ENCODE results near the gene KMO. TPM values are rescaled to one million over a fixed set of nuclear protein-coding genes. Genes with fewer than 3 reads are reported as not detected.

The KMO gene
- total RNA-seq, 4 donors from 2014 or later = 0.45 TPM; not detected in 3

DNA sequence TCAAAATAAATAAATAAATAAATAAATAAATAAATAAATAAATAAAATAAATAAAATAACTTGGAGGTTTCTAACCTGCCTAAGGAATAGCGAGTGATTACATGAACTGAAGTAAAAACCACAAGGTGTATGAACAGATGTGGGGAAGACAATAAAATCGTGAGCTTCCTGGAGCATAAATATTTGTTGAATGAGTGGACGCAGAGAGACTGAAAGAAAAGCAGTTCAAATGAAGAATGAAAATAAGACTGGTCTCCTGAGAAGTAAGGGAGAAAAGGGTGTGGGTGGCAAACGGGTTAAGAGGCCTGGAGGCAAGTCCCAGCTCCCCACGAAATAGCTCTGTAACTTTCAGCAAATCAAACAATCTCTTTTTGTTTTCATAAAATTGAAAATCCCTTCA lies 74.4 kb downstream of the KMO start:
- Histone ChIP-seq H3K9me3 (no peaks in the 10 kb centered on the region), H3K27me3 (no peaks in the 10 kb centered on the region), H3K36me3 (no peaks in the 10 kb centered on the region), H3K4me3 (no peak overlapping the region), H3K27ac (no peak overlapping the region), H3K4me1 (peaks cover 10% of the 10 kb centered on the region)
- WGBS = 68% methylated on average over 5 of the region's 5 CpGs
- TF ChIP-seq POLR2A (IDR thresholded peaks at IDR 0.05) (no peak), POLR2AphosphoS5 (IDR thresholded peaks at IDR 0.05) (no peak), EP300 (IDR thresholded peaks at IDR 0.05) (no peak)
- TF ChIP-seq, protein P1, sequence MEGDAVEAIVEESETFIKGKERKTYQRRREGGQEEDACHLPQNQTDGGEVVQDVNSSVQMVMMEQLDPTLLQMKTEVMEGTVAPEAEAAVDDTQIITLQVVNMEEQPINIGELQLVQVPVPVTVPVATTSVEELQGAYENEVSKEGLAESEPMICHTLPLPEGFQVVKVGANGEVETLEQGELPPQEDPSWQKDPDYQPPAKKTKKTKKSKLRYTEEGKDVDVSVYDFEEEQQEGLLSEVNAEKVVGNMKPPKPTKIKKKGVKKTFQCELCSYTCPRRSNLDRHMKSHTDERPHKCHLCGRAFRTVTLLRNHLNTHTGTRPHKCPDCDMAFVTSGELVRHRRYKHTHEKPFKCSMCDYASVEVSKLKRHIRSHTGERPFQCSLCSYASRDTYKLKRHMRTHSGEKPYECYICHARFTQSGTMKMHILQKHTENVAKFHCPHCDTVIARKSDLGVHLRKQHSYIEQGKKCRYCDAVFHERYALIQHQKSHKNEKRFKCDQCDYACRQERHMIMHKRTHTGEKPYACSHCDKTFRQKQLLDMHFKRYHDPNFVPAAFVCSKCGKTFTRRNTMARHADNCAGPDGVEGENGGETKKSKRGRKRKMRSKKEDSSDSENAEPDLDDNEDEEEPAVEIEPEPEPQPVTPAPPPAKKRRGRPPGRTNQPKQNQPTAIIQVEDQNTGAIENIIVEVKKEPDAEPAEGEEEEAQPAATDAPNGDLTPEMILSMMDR (IDR thresholded peaks at IDR 0.05) = no peak
- no peak for DNase-seq (ENCODE audit: low spot score in 2 of 2)

DNA sequence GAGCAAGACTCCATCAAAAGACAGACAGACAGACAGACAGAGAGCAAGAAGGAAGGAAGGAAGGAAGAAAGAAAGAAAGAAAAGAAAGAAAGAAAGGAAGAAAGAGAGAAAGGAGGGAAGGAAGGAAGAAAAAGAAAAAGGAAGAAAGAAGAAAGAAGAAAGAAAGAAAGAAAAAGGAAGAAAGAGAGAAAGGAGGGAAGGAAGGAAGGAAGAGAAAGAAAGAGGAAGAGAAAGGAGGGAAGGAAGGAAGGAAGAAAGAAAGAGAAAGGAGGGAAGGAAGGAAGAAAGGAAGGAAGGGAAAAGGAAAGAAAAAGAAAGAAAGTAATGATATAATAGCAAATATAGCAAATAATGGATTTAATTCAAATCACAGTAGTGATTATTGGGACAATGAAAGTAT lies 75.3 kb downstream of the KMO start:
- DNase-seq (ENCODE audit: low spot score in 2 of 2) = no peak
- Histone ChIP-seq H3K9me3 (no peaks in the 10 kb centered on the region), H3K4me3 (no peak overlapping the region), H3K4me1 (peaks cover 12% of the 10 kb centered on the region), H3K36me3 (no peaks in the 10 kb centered on the region), H3K27ac (no peak overlapping the region), H3K27me3 (no peaks in the 10 kb centered on the region)
- TF ChIP-seq EP300 (IDR thresholded peaks at IDR 0.05) = no peak
- TF ChIP-seq, protein P1 (IDR thresholded peaks at IDR 0.05) = no peak
- TF ChIP-seq POLR2A (IDR thresholded peaks at IDR 0.05) = no peak
- no peak for TF ChIP-seq POLR2AphosphoS5 (IDR thresholded peaks at IDR 0.05)

DNA sequence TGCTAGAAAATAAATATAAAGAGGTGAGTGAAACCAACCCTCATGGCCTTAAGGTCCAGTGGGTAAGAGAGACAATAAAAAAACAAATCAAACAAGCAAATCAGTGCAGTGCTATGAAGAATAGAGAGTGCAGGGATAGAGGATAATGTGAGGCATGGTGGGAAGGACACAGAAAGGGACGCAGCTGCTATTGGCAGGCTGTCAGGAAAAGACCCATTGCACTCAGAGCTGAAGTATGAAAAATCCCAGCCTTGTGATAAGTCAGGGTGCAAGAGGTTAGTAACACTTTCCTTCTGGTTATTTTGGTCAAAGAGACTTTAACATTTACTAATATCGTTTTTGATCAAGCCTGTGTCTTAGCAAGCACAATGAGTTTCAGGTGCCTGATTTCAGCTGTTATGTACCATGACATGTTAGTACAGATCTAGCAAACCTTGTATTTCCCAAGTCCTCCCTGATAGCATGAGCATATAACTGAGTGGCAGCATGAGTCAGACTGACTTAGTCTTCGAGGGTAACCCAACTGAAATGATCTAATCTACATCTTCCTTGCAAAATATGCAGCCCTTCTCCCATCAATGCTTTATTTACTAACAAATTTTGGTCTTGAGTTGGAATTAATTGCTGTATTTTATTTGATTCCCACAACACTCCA lies 76.3 kb downstream of the KMO start:
- no peaks in the 10 kb centered on the region for H3K36me3 ChIP-seq
- no peaks in the 10 kb centered on the region for H3K9me3 ChIP-seq
- DNase-seq (ENCODE audit: low spot score in 2 of 2) = no peak
- no peak overlapping the region for H3K4me3 ChIP-seq
- H3K4me1 ChIP-seq = peaks cover 13% of the 10 kb centered on the region
- 33% methylated on average over 3 of the region's 3 CpGs for WGBS
- TF ChIP-seq, protein P1 (IDR thresholded peaks at IDR 0.05) = no peak
- TF ChIP-seq POLR2AphosphoS5 (IDR thresholded peaks at IDR 0.05) (no peak), POLR2A (IDR thresholded peaks at IDR 0.05) (no peak), EP300 (IDR thresholded peaks at IDR 0.05) (no peak)
- H3K27ac ChIP-seq = no peak overlapping the region
- H3K27me3 ChIP-seq = no peaks in the 10 kb centered on the region

DNA sequence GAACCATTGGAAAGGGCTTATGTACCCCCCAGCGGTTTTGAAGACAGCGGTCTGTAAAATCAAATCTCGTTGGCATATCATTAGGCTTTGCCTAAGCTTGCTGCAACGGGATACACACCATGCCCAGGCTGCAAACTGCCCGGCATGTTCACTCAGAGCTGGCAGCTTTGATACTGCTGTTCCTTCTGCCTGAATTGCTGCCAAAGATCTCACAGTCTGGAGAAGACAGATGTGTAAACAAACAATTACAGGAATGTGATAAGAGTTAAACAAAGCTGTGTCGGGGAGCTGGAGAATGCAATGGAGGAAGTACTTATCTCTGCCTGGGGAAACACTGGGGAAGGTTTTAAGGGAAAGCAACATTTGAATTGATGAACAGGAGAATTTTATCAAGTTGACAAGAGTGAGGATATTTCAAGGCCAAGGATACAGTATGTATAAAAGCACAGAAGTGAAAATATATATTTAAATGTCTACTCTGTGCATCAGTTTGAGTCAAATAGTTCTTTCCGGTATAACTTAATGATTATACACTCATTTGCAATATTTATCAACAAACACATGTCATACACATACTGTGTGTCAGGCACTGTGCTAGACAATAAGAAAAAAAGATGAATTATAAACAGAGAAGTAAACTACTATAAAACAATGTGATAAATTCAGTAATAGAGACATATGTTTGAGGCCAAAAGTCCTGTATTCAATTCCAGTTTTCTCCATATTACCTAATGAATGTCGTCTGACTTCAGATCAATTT lies 78.1 kb downstream of the KMO start:
- H3K36me3 ChIP-seq = no peaks in the 10 kb centered on the region
- H3K9me3 ChIP-seq = no peaks in the 10 kb centered on the region
- no peak for TF ChIP-seq POLR2AphosphoS5 (IDR thresholded peaks at IDR 0.05)
- TF ChIP-seq POLR2A (IDR thresholded peaks at IDR 0.05) = no peak
- TF ChIP-seq EP300 (IDR thresholded peaks at IDR 0.05) = no peak
- TF ChIP-seq, protein P1 (IDR thresholded peaks at IDR 0.05) = no peak
- no peak overlapping the region for H3K4me3 ChIP-seq
- WGBS = 43% methylated on average over 8 of the region's 8 CpGs
- H3K27me3 ChIP-seq = no peaks in the 10 kb centered on the region
- no peak for DNase-seq (ENCODE audit: low spot score in 2 of 2)
- H3K4me1 ChIP-seq = peaks cover 13% of the 10 kb centered on the region
- H3K27ac ChIP-seq = no peak overlapping the region

DNA sequence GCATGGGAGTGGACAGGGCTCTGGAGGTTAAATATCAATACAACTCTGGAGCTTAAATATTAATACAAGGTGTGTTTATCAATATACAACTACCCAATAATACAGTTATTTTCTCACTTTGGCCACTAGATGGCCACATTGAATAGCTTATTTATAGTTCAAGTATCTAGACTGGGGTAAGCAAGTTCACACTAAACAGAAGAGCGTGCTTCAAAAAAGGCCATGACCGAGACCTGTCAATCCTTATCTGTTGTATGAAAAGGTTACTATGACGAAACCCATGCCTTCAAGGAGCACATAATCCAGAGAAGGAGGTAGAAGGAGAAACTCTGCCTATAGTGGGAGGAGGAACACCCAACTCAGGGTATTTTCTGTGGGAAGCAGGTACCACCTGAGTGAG lies 78.9 kb downstream of the KMO start:
- H3K4me1 ChIP-seq = peaks cover 13% of the 10 kb centered on the region
- no peak overlapping the region for H3K27ac ChIP-seq
- no peaks in the 10 kb centered on the region for H3K27me3 ChIP-seq
- no peak for DNase-seq (ENCODE audit: low spot score in 2 of 2)
- no peaks in the 10 kb centered on the region for H3K36me3 ChIP-seq
- no peaks in the 10 kb centered on the region for H3K9me3 ChIP-seq
- TF ChIP-seq, protein P1 (IDR thresholded peaks at IDR 0.05) = peak in 1 of 2 donors; percentile 81
- no peak for TF ChIP-seq POLR2A (IDR thresholded peaks at IDR 0.05)
- no peak for TF ChIP-seq POLR2AphosphoS5 (IDR thresholded peaks at IDR 0.05)
- WGBS = 7% methylated on average over 3 of the region's 3 CpGs
- H3K4me3 ChIP-seq = no peak overlapping the region
